Measurements from ENCODE around the gene TFEB.

TFEB gene

GRCh38 chr6:41648070-41648585 is 87.3 kb downstream of the TFEB start:
- no peak overlapping the region for H3K4me3 ChIP-seq (ENCODE audit: low read depth, low read length)
- TF ChIP-seq CTCF (IDR thresholded peaks at IDR 0.05; ENCODE audit: borderline replicate concordance, insufficient read depth, low read depth, low read length): no peak

- no peak overlapping the region for H3K4me3 ChIP-seq (ENCODE audit: low read depth, low read length)
- TF ChIP-seq CTCF (IDR thresholded peaks at IDR 0.05; ENCODE audit: borderline replicate concordance, insufficient read depth, low read depth, low read length): no peak
Measured at GRCh38 chr6:41647061-41647511, 88.3 kb downstream of the TFEB start.

GRCh38 chr6:41646026-41646795 is 89.2 kb downstream of the TFEB start:
- no peak overlapping the region for H3K4me3 ChIP-seq (ENCODE audit: low read depth, low read length)
- no peak for TF ChIP-seq CTCF (IDR thresholded peaks at IDR 0.05; ENCODE audit: borderline replicate concordance, insufficient read depth, low read depth, low read length)

GRCh38 chr6:41645007-41645618 is 90.3 kb downstream of the TFEB start:
- no peak for TF ChIP-seq CTCF (IDR thresholded peaks at IDR 0.05; ENCODE audit: borderline replicate concordance, insufficient read depth, low read depth, low read length)
- no peak overlapping the region for H3K4me3 ChIP-seq (ENCODE audit: low read depth, low read length)

GRCh38 chr6:41644297-41644879 is 91.0 kb downstream of the TFEB start:
- H3K4me3 ChIP-seq (ENCODE audit: low read depth, low read length): no peak overlapping the region
- TF ChIP-seq CTCF (IDR thresholded peaks at IDR 0.05; ENCODE audit: borderline replicate concordance, insufficient read depth, low read depth, low read length): no peak

GRCh38 chr6:41643899-41644269 is 91.5 kb downstream of the TFEB start:
- no peak for TF ChIP-seq CTCF (IDR thresholded peaks at IDR 0.05; ENCODE audit: borderline replicate concordance, insufficient read depth, low read depth, low read length)
- H3K4me3 ChIP-seq (ENCODE audit: low read depth, low read length): no peak overlapping the region

Data from GM12875 (cell line).